GM21717 (cell line): ENCODE measurements around the gene CYP2A6.
"Not testable (repeated sequence)": the region's sequence is repeated elsewhere in the genome, so short reads cannot be mapped to it uniquely, and the experiment has no call there.

Experiments used
- ATAC-seq: cut with Tn5 transposase; IDR thresholded peaks from one replicate; pipeline ENCODE4 v1.9.1; 2021; ENCODE audit warnings: mild to moderate bottlenecking, moderate library complexity; ENCODE audit not compliant: unreplicated experiment

Gene CYP2A6

GRCh38 chr19:40819479-40820234 lies 30.6 kb downstream of the CYP2A6 start:
- ATAC-seq: not testable (repeated sequence)

DNA sequence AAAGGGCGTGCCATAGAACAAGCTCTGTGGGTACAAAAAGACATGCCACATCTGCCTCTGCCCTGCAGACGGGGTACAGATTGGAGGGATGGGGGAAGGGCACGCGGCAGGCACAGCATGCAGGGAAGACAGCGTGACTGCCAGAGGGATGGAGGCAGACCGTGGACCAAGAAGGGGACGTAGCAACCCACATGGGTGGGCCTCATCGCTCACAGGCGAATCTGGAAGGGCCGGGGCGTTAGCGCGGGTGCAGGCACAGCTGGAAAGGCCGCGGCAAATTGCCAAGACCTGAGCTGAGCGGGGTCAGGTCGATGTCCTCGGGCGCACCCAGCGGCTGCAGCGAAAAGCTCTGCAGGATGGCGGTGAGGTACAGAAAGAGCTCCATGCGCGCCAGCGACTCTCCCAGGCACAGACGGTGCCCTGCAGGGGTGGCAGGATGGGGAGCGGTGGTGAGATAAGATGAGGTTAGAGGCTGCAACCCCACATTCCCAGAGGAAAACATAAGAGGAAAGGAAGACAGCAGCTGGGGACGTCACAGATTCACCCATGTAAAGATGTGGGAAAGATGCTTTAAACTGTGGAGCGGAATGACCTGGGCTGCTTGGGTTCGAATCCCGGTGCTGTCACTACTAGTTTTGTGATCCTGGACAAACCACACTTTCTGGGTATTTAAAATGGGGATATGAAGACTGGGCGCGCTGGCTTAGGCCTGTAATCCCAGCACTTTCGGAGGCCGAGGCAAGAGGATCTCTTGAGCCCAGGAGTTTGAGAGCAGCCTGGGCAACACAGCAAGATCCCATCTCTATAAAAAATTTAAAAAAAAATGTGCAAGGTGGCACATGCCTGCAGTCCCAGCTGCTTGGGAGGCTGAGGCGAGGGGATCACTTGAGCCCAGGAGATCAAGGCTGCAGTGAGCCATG lies 31.5 kb downstream of the CYP2A6 start:
- ATAC-seq: not testable (repeated sequence)

DNA sequence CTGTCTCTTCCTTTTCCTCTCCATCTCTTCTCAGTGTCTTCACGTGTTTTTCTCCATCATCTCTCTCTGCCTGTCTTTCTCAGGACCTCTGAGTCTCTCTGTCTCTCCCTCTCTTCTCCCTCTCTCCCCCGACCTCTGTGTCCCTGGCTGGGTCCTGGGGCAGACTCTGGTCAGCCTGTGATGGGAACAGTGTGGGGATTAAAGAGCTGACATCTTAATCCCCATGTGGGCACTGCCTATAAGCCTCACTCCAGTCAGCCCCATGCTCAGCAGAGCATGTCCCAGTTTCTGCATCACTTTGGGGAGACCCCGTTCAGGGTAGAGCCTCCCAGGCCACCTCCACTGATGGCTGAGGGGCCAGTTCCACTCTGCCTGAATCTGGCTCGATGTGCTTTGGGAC lies 35.0 kb downstream of the CYP2A6 start:
- no peak for ATAC-seq

DNA sequence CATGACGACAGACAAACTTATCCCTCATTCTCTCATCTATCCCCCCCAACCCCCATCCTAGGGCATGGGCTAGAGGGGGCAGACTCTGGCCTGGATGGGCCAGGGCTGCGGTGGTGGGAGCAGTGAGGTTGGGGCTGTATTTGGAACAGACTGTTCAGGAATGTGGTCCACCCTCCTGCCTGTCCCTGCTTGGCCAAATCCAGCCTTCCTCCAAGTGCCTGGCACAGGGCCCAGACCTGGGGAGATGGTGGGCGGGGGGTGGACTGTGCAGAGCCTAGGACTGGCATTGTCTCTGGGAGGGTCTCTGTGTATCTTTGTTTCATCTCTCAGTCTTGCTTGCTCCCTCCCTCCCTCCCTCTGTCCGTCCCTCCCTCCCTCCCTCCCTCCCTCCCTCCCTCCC lies 37.1 kb downstream of the CYP2A6 start:
- ATAC-seq: no peak

DNA sequence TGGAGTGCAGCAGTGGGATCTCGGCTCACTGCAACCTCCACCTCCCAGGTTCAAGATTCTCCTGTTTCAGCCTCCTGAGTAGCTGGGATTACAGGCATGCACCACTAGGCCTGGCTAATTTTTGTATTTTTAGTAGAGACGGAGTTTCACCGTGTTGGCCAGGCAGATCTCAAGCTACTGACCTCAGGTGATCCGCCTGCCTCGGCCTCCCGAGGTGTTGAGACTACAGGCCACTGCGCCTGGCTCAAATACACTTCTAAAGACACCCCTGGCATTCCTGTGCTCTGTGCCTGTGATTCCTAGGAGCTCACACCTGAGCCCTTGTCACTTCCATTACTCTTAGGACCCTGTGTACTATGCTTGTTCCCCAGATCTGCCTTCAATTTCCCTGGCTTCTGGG lies 37.7 kb downstream of the CYP2A6 start:
- not testable (repeated sequence) for ATAC-seq

- ATAC-seq: no peak
These were observed 38.5 kb downstream of the CYP2A6 start for GRCh38 chr19:40811478-40812341.

DNA sequence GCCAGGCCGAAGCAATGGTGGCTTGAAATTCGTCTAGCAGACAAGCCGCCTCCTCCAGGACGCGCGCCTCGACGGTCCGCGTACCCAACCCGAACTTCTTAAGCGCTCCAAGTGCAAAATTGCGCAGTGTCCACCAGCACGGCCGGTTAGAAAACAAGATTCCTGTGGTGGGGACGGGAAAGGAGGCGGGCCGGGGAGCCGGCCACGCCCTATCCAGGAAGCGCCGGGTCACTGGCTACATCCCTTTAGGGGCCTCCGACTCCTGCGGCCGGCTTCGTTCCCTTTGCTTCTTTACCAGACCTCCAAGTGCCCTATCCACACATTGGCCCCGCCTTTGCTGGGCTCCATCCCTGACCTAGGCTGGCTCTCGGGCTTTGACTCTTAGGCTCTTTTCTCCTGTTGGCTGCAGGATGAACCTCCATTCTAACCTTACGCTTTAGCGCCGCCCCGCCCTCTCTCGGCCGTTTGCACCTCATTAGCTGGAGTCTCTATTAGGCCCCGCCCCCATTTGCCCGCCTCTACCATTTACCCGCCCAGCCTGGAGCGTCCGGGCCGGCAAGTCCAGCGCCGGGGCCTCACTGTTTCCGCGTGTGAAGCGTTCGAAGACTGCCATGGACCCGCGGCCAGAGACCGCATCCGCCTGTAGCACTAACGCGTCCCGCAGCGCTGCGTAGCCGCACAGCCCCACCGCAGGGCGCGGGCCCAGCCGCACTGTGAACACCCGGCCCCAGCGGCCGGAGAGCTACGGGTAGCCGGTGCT lies 39.4 kb downstream of the CYP2A6 start:
- not testable (repeated sequence) for ATAC-seq

DNA sequence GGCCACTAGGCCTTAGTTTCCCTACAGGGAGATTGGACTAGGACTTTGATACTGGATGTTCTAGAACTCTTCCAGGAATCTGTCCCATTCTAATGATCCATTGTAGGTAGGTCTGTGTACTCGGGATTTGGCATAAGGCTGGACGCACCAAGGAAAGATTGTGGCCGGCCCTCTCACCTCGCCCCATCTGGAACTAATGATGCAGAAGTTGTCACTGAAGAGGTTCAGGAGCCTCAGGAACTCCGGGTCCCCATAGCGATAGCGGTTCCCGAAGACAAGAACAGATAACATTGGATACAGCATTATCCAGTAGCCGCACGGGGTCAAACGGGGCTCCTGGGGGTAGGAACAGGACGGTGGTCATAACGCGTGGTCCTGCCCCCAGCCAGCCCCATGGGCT lies 40.1 kb downstream of the CYP2A6 start:
- no peak for ATAC-seq

GRCh38 chr19:40809358-40810086 lies 40.7 kb downstream of the CYP2A6 start:
- no peak for ATAC-seq

GRCh38 chr19:40808497-40808896 lies 41.8 kb downstream of the CYP2A6 start:
- ATAC-seq: no peak

DNA sequence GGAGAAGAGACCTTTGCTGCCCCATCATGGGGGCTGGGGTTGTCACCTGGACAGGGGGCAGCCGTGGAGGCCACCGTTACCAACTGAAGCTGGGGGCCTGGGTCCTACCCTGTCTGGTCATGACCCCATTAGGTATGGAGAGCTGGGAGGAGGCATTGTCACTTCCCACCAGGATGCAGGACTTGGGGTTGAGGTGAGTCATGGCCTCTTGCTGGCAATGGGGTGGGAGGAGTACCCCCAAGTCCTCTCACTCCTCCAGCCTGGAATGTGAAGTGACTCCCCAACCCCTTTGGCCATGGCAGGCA lies 42.3 kb downstream of the CYP2A6 start:
- no peak for ATAC-seq

GRCh38 chr19:40807147-40808020 lies 42.9 kb downstream of the CYP2A6 start:
- no peak for ATAC-seq

- no peak for ATAC-seq
These were observed 43.7 kb downstream of the CYP2A6 start for GRCh38 chr19:40806423-40807146.

- no peak for ATAC-seq
These were observed 44.9 kb downstream of the CYP2A6 start for GRCh38 chr19:40805258-40805868.

DNA sequence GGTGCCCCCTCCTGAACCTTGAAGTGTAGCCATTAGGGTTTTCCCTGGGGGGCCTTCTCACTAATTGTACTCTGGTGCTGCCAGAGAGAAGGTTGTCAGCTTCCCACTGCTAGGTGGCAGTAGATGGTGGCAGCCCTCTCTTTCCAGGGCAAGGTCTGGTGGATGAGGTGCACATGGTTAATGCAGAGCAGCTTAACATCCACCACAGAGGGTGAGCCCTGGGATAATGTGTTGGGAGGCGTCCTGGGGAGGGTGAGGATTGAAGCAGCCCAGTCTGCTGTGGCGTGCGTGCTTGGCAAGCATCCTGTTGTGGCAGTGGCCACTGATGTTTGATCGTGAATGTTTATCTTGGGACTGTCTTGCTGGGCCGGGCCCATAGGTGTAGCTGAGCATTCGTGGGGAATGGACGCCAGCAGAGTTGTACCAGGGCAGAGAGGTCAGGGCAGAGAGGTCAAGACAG lies 45.4 kb downstream of the CYP2A6 start:
- no peak for ATAC-seq

- no peak for ATAC-seq
These were observed 46.1 kb downstream of the CYP2A6 start for GRCh38 chr19:40803857-40804782.
